Femur (tissue), 1 donor: ENCODE measurements around the gene NECAP2.

Experiments used
- DNase-seq: peaks from one replicate; pipeline ENCODE4 v3.0.0-alpha.2; 2017

The NECAP2 gene

GRCh38 chr1:16440470-16441281 lies at the start of gene NECAP2:
Gene NECAP2, plus strand, starts transcription at chr1:16440724. Its CDS starts 38 bp downstream, at chr1:16440762.
- peak; percentile 96 for DNase-seq

- no peak for DNase-seq
Measured at GRCh38 chr1:16391411-16391810, 49.1 kb upstream of the NECAP2 start.

- DNase-seq = peak; percentile 38
Measured at GRCh38 chr1:16392740-16393569, 47.6 kb upstream of the NECAP2 start.

- no peak for DNase-seq
Measured at GRCh38 chr1:16393570-16394521, 46.7 kb upstream of the NECAP2 start.

GRCh38 chr1:16394977-16395376 lies 45.5 kb upstream of the NECAP2 start:
- no peak for DNase-seq

GRCh38 chr1:16396591-16396990 lies 43.9 kb upstream of the NECAP2 start:
- DNase-seq = peak; percentile 55

- DNase-seq = no peak
Measured at GRCh38 chr1:16397120-16397519, 43.4 kb upstream of the NECAP2 start.

- DNase-seq = no peak
Measured at GRCh38 chr1:16398371-16398953, 42.1 kb upstream of the NECAP2 start.

GRCh38 chr1:16402742-16403141 lies 37.8 kb upstream of the NECAP2 start:
- DNase-seq = no peak

- no peak for DNase-seq
Measured at GRCh38 chr1:16405441-16405840, 35.1 kb upstream of the NECAP2 start.

- no peak for DNase-seq
Measured at GRCh38 chr1:16406868-16407267, 33.7 kb upstream of the NECAP2 start.

GRCh38 chr1:16409536-16410152 lies 30.9 kb upstream of the NECAP2 start:
- no peak for DNase-seq

- no peak for DNase-seq
Measured at GRCh38 chr1:16410803-16411202, 29.7 kb upstream of the NECAP2 start.

- DNase-seq = no peak
Measured at GRCh38 chr1:16413191-16413590, 27.3 kb upstream of the NECAP2 start.

GRCh38 chr1:16418823-16419425 lies 21.6 kb upstream of the NECAP2 start:
- no peak for DNase-seq

GRCh38 chr1:16420424-16421118 lies 20.0 kb upstream of the NECAP2 start:
- DNase-seq = no peak

- no peak for DNase-seq
Measured at GRCh38 chr1:16421201-16421600, 19.3 kb upstream of the NECAP2 start.

- DNase-seq = no peak
Measured at GRCh38 chr1:16422041-16422440, 18.5 kb upstream of the NECAP2 start.

- no peak for DNase-seq
Measured at GRCh38 chr1:16425125-16426025, 15.1 kb upstream of the NECAP2 start.

- DNase-seq = no peak
Measured at GRCh38 chr1:16430606-16431005, 9.9 kb upstream of the NECAP2 start.
